ENCODE results near the gene WDR5.

WDR5 gene

DNA sequence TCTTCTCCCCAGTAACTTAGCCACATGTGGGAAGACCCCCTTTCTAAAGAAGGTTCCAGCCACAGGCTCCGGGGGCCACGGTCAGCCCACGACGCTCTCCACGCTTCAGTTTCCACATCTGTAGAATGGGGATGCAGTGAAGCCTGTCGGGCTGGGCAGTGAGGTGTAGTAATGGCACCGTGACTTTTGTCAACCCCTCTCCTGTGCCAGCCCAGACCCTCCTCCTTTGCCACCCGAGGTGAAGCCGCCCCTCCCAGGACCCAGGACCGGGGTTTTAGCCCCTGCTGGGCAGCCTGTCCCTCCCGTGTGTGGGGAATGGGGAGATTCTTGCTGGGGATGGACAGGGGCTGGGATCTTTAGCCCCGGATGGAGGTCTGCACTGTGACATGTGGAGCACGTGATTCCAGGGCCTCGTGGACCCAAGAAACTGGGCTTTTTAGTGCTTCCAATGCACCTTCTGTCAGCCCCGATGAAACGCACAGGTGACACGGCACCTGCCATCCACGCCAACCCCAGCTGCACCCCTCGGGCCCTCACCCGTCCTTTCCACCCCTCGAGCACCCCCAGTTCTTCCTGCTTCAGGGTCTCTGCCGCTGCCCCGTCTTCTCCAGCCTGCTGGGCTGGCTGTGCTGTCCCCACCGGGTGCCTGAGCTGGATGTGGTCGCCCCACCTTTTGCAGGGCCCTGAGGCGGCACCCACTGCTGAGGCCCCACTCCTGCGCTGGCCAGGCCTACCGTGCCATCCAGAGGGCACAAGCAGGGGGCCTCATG, 41.9 kb downstream of the WDR5 start:
- peaks cover 0 to 21% (median 6%) of the 10 kb centered on the region in 5 donors for H3K27me3 ChIP-seq (ENCODE audit: control insufficient read depth in 5 of 5, insufficient read depth in 4 of 5, low read length in 5 of 5)

DNA sequence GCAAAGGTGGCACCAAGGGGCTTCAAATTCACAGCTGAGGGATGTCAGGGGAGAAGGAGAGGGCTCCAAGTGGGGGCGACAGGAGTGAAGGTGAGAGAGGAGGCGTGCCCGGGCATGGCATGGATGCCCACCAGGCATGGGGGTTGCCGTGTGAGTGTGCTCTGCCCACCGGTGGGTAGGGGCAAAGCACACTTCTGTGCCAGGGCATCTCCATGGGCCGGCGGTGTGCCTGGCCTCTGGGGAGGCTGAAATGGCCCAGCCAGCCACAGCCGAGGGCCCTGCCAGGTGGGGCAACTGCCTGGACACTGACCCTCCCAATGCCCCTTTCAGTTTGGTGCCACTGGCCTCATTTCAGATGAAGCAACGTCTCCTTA, 42.5 kb downstream of the WDR5 start:
- Histone ChIP-seq H3K9ac (ENCODE audit: low read length in 5 of 5) (no peak overlapping the region), H3K9me3 (ENCODE audit: control insufficient read depth in 5 of 5, low read length in 5 of 5) (no peaks in the 10 kb centered on the region), H3K4me3 (ENCODE audit: low read depth in 1 of 5, low read length in 5 of 5) (no peak overlapping the region), H3K27me3 (ENCODE audit: control insufficient read depth in 5 of 5, insufficient read depth in 4 of 5, low read length in 5 of 5) (peaks cover 0 to 21% (median 6%) of the 10 kb centered on the region in 5 donors), H3K4me1 (ENCODE audit: control insufficient read depth in 5 of 5, insufficient read depth in 5 of 5, low read length in 5 of 5) (peaks cover 2 to 54% (median 38%) of the 10 kb centered on the region in 5 donors), H3K27ac (ENCODE audit: low read depth, low read length) (no peak overlapping the region), H3K36me3 (ENCODE audit: control insufficient read depth in 5 of 5, insufficient read depth in 5 of 5, low read length in 5 of 5) (no peaks in the 10 kb centered on the region)

More for the DNA sequence above, 41.9 kb downstream of the WDR5 start:
- Histone ChIP-seq H3K4me3 (ENCODE audit: low read depth in 1 of 5, low read length in 5 of 5) (no peak overlapping the region), H3K9ac (ENCODE audit: low read length in 5 of 5) (no peak overlapping the region), H3K4me1 (ENCODE audit: control insufficient read depth in 5 of 5, insufficient read depth in 5 of 5, low read length in 5 of 5) (peaks cover 3 to 59% (median 38%) of the 10 kb centered on the region in 5 donors), H3K9me3 (ENCODE audit: control insufficient read depth in 5 of 5, low read length in 5 of 5) (no peaks in the 10 kb centered on the region), H3K36me3 (ENCODE audit: control insufficient read depth in 5 of 5, insufficient read depth in 5 of 5, low read length in 5 of 5) (no peaks in the 10 kb centered on the region), H3K27ac (ENCODE audit: low read depth, low read length) (no peak overlapping the region)

DNA sequence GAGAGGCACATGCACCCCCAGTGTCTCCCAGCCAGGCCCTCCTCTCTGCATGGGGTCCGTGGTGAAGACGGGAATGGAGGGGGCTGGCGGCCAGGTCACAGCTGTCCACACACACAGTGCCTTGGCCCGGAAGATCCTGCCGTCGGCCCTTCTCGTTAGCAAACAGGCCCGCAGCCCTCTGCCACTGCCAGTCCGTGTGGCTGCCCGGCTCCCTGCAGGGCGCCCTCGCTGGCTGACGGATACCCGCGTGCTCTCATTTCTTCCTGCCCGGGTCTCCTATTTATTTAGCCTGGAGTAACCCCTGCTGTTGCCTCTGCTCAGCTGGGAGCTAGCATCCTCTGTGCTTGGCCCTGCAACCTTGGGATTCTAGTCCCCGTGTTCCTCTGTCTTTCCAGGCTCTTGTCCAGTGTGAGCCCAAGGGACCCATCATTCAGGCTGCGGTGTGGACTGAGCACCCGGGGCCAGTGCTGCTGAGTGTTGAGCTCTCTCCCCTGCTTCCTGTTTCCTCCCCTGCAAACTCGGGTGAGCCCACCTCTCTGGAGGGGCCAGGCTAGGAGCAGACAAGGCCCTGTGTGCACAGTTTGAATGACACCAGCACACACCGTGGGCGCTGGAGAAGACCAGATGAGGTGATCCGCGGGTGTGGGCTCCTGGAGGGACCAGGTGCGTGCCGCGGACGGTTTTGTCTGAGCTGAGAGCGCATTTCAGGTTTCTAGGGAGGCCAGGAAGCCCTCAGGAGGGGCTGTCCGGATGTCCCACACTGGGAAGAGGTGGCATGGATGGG, 43.1 kb downstream of the WDR5 start:
- H3K9me3 ChIP-seq (ENCODE audit: control insufficient read depth in 5 of 5, low read length in 5 of 5) = no peaks in the 10 kb centered on the region
- H3K27me3 ChIP-seq (ENCODE audit: control insufficient read depth in 5 of 5, insufficient read depth in 4 of 5, low read length in 5 of 5) = peaks cover 0 to 21% (median 6%) of the 10 kb centered on the region in 5 donors
- peak overlapping the region in 2 of 5 donors; percentile 4 to 38 for H3K4me3 ChIP-seq (ENCODE audit: low read depth in 1 of 5, low read length in 5 of 5)
- no peak overlapping the region for H3K27ac ChIP-seq (ENCODE audit: low read depth, low read length)
- peaks cover 2 to 48% (median 38%) of the 10 kb centered on the region in 5 donors for H3K4me1 ChIP-seq (ENCODE audit: control insufficient read depth in 5 of 5, insufficient read depth in 5 of 5, low read length in 5 of 5)
- H3K9ac ChIP-seq (ENCODE audit: low read length in 5 of 5) = no peak overlapping the region
- H3K36me3 ChIP-seq (ENCODE audit: control insufficient read depth in 5 of 5, insufficient read depth in 5 of 5, low read length in 5 of 5) = no peaks in the 10 kb centered on the region

DNA sequence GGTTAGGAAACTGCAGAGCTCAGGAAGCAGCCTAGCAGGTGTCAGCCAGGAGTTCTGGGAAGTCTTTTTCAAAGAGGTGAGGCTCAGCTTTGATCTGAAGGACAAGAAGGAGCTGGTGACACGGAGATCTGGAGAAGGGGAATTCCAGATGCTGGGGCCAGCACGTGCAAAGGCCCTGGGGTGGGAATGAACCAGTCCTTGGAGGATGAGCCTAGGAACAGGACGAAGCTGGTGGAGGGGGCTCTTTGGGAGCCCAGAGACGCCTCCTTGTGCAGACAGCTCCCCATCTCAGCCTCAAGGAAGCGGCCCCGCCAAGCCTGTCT, 43.7 kb downstream of the WDR5 start:
- H3K27ac ChIP-seq (ENCODE audit: low read depth, low read length) = no peak overlapping the region
- H3K4me3 ChIP-seq (ENCODE audit: low read depth in 1 of 5, low read length in 5 of 5) = peak overlapping the region in 1 of 5 donors; percentile 38
- H3K36me3 ChIP-seq (ENCODE audit: control insufficient read depth in 5 of 5, insufficient read depth in 5 of 5, low read length in 5 of 5) = no peaks in the 10 kb centered on the region
- peaks cover 0 to 42% (median 38%) of the 10 kb centered on the region in 5 donors for H3K4me1 ChIP-seq (ENCODE audit: control insufficient read depth in 5 of 5, insufficient read depth in 5 of 5, low read length in 5 of 5)
- H3K27me3 ChIP-seq (ENCODE audit: control insufficient read depth in 5 of 5, insufficient read depth in 4 of 5, low read length in 5 of 5) = peaks cover 0 to 21% (median 6%) of the 10 kb centered on the region in 5 donors
- H3K9me3 ChIP-seq (ENCODE audit: control insufficient read depth in 5 of 5, low read length in 5 of 5) = no peaks in the 10 kb centered on the region
- no peak overlapping the region for H3K9ac ChIP-seq (ENCODE audit: low read length in 5 of 5)

DNA sequence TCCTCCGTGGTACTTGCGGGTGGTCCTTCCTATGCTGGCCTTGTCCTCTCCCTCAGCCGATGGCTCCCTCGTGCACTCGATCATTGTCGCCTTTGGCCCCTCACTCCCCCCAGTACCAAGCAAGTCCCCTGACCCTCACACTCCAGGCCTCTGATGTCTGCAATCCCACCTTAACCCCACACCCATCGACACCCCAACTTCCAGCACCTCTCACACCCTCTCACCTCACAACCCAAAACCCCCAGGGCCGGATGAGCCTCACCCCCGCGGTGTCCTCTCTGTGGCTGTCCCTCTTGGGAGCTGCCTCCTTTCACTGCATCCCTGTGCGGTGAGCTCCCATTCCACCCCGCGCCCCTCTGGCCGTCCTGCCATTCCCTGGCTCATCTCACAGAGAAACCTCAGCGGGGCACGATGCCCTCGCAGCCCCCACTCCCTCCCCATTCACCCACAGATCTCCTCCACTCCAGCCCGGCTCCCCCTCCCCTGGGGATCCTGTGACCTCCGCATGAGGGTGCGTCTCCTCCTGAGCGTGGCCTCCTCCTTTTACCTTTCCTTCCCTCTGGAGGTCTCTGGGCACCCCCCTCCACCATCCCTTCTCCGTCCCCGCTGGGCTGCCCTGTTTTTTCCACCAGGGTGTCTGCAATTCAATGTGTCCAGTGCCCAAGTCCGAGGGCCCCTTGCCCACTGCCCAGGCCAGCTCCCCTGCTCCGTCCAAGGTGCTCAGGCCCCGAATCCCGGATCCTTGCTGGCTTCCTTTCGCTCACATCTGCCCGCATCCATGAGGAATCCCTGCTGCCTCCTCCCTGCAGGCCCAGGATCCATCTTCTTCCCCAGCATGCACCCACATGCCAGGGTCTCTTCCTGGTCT, 44.3 kb downstream of the WDR5 start:
- no peak overlapping the region for H3K4me3 ChIP-seq (ENCODE audit: low read depth in 1 of 5, low read length in 5 of 5)
- no peak overlapping the region for H3K9ac ChIP-seq (ENCODE audit: low read length in 5 of 5)
- no peak overlapping the region for H3K27ac ChIP-seq (ENCODE audit: low read depth, low read length)
- H3K9me3 ChIP-seq (ENCODE audit: control insufficient read depth in 5 of 5, low read length in 5 of 5) = no peaks in the 10 kb centered on the region
- peaks cover 0 to 17% (median 6%) of the 10 kb centered on the region in 5 donors for H3K27me3 ChIP-seq (ENCODE audit: control insufficient read depth in 5 of 5, insufficient read depth in 4 of 5, low read length in 5 of 5)
- H3K4me1 ChIP-seq (ENCODE audit: control insufficient read depth in 5 of 5, insufficient read depth in 5 of 5, low read length in 5 of 5) = peaks cover 0 to 38% (median 34%) of the 10 kb centered on the region in 5 donors
- no peaks in the 10 kb centered on the region for H3K36me3 ChIP-seq (ENCODE audit: control insufficient read depth in 5 of 5, insufficient read depth in 5 of 5, low read length in 5 of 5)

DNA sequence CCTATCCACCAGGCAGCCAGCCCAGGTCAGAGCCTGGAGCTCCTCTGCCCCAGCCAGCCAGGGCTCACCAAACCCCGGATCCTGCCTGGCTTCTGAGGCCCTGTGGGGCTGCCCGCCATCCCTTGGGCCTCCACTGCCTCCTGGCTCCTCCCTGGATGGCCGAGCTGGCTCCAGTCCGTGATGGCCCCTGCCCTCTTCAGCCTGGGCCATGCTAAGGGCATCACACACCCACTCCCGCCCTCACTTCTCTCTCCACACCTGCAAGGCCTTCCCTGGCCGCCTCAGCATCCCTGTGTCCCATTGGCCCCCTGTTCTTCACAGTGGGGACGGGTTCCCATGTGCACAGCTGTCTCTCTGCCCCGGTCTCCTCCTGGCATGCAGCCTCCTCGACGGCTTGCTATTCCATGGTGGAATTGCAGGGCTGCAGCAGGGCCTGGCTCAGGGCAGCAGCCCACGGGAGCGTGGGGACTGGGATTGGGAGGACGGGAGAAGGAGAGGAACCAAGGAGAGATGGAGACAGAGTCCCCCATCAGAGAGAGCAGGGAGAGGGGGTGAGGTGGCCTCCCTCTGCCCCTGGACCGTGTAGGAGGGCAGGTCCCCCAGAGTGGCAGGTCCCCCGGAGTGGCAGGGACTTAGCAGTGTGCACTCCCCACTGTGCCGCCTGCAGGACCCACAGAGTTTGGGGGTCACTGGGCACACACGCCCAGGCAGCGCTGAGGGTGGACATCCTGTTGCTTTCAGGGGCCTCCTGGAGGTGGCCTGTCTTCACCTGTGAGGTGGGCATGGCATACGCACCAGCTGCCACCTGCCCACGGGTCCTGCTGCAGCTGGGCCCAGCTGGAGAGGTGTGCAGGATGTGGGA, 45.1 kb downstream of the WDR5 start:
- H3K9me3 ChIP-seq (ENCODE audit: control insufficient read depth in 5 of 5, low read length in 5 of 5) = no peaks in the 10 kb centered on the region
- H3K9ac ChIP-seq (ENCODE audit: low read length in 5 of 5) = no peak overlapping the region
- H3K4me3 ChIP-seq (ENCODE audit: low read depth in 1 of 5, low read length in 5 of 5) = no peak overlapping the region
- peaks cover 0 to 15% (median 4%) of the 10 kb centered on the region in 5 donors for H3K27me3 ChIP-seq (ENCODE audit: control insufficient read depth in 5 of 5, insufficient read depth in 4 of 5, low read length in 5 of 5)
- H3K27ac ChIP-seq (ENCODE audit: low read depth, low read length) = no peak overlapping the region
- H3K4me1 ChIP-seq (ENCODE audit: control insufficient read depth in 5 of 5, insufficient read depth in 5 of 5, low read length in 5 of 5) = peaks cover 0 to 34% (median 31%) of the 10 kb centered on the region in 5 donors
- no peaks in the 10 kb centered on the region for H3K36me3 ChIP-seq (ENCODE audit: control insufficient read depth in 5 of 5, insufficient read depth in 5 of 5, low read length in 5 of 5)

DNA sequence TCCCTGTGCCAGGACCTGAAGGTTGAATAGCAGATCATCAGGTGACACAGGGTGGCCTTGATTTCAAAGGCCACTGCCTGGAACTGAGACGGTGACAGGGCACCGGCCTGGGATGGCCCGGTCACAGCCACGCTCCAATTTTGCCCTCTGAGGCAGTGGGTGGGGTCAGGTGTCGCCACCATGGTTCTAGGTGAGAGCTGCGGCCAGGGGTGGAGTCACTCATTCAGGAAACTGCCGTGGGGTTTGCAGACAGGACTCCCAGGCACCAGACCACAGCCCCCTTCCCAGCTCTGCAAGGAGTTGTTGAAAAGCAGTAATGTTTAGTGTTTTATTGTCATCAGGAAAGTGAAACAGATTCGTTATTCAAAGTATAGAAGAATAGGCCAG, 45.8 kb downstream of the WDR5 start:
- H3K9ac ChIP-seq (ENCODE audit: low read length in 5 of 5) = no peak overlapping the region
- no peaks in the 10 kb centered on the region for H3K36me3 ChIP-seq (ENCODE audit: control insufficient read depth in 5 of 5, insufficient read depth in 5 of 5, low read length in 5 of 5)
- no peak overlapping the region for H3K27ac ChIP-seq (ENCODE audit: low read depth, low read length)
- H3K9me3 ChIP-seq (ENCODE audit: control insufficient read depth in 5 of 5, low read length in 5 of 5) = no peaks in the 10 kb centered on the region
- peaks cover 0 to 11% (median 2%) of the 10 kb centered on the region in 5 donors for H3K27me3 ChIP-seq (ENCODE audit: control insufficient read depth in 5 of 5, insufficient read depth in 4 of 5, low read length in 5 of 5)
- H3K4me1 ChIP-seq (ENCODE audit: control insufficient read depth in 5 of 5, insufficient read depth in 5 of 5, low read length in 5 of 5) = peaks cover 4 to 34% (median 32%) of the 10 kb centered on the region in 5 donors
- no peak overlapping the region for H3K4me3 ChIP-seq (ENCODE audit: low read depth in 1 of 5, low read length in 5 of 5)

DNA sequence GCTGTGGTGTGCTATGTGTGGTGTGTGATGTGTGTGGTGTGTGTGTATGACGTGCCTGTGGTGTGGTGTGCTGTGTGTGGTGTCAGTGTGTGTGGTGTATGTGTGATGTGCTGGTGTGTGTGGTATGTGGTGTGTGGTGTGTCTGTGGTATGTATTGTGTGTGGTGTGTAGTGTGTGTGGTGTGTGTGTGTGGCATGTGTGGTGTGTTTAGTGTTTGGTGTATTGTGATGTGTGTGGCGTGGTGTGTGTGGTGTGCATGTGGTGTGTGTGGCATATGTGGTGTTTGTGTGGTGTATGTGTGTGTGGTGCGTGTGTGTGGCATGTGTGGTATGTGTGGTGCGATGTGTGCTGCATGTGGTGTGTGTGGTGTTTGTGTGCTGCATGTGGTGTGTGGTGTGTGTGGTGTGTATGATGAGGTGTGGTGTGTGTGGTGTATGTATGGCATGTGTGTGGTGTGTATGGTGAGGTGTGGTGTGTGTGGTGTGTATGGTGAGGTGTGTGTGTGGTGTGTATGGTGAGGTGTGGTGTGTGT, 46.7 kb downstream of the WDR5 start:
- H3K36me3 ChIP-seq (ENCODE audit: control insufficient read depth in 5 of 5, insufficient read depth in 5 of 5, low read length in 5 of 5) = no peaks in the 10 kb centered on the region
- peaks cover 0 to 10% (median 2%) of the 10 kb centered on the region in 5 donors for H3K27me3 ChIP-seq (ENCODE audit: control insufficient read depth in 5 of 5, insufficient read depth in 4 of 5, low read length in 5 of 5)
- H3K4me3 ChIP-seq (ENCODE audit: low read depth in 1 of 5, low read length in 5 of 5) = no peak overlapping the region
- no peaks in the 10 kb centered on the region for H3K9me3 ChIP-seq (ENCODE audit: control insufficient read depth in 5 of 5, low read length in 5 of 5)
- H3K9ac ChIP-seq (ENCODE audit: low read length in 5 of 5) = no peak overlapping the region
- H3K27ac ChIP-seq (ENCODE audit: low read depth, low read length) = no peak overlapping the region
- H3K4me1 ChIP-seq (ENCODE audit: control insufficient read depth in 5 of 5, insufficient read depth in 5 of 5, low read length in 5 of 5) = peaks cover 7 to 40% (median 38%) of the 10 kb centered on the region in 5 donors

DNA sequence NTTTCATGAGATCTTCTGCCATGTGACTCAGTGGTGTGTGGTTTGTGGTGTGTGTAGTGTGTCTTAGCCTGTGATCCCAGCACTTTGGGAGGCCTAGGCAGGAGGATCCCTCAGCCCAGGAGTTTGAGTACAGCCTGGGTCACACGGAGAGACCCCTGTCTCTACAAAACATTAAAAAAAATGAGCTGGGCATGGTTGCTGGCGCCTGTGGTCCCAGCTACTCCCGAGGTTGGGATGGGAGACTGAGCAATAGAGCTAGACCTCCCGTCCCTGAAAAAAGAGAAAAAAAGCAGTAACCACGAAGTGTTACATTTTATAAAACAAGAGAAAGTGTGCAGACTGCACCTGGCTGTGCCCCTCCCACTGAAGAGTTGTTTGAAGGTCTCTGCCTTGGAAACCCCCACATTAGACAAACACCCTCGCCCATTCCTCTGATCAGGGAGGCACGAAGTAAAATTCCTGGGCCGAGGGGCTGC, 49.7 kb downstream of the WDR5 start:
- no peak overlapping the region for H3K27ac ChIP-seq (ENCODE audit: low read depth, low read length)
- H3K9me3 ChIP-seq (ENCODE audit: control insufficient read depth in 5 of 5, low read length in 5 of 5) = no peaks in the 10 kb centered on the region
- peaks cover 0 to 2% (median 0%) of the 10 kb centered on the region in 5 donors for H3K27me3 ChIP-seq (ENCODE audit: control insufficient read depth in 5 of 5, insufficient read depth in 4 of 5, low read length in 5 of 5)
- H3K36me3 ChIP-seq (ENCODE audit: control insufficient read depth in 5 of 5, insufficient read depth in 5 of 5, low read length in 5 of 5) = no peaks in the 10 kb centered on the region
- H3K9ac ChIP-seq (ENCODE audit: low read length in 5 of 5) = no peak overlapping the region
- H3K4me3 ChIP-seq (ENCODE audit: low read depth in 1 of 5, low read length in 5 of 5) = no peak overlapping the region
- H3K4me1 ChIP-seq (ENCODE audit: control insufficient read depth in 5 of 5, insufficient read depth in 5 of 5, low read length in 5 of 5) = peaks cover 11 to 45% (median 33%) of the 10 kb centered on the region in 5 donors
